ENCODE data around the gene ACVR1.

ACVR1 gene

DNA sequence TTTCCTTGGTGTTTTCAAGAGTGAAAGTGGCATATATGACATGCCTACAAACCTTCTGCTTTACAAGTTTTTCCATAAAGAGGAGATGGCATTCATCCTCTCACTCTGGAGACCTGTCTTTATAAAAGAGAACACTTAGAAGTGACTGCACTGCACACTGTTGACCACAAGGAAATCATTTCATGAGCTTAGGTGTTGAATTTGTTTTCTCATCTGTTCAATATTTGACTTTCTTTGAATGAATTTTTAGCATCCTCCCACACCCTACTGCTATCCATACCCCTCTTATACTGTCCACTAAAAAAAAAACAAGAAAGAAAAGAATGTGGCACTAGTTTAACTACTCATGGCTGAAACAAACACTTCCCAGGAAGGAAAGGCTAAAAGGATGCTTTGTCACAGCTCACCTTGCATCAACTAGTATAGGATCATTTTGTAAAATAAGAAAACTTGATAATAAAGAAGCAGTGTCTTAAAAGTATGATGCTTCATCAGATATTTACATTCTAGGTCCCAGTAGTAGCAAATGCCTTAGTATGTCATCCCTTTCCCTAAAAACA lies 83.0 kb downstream of the ACVR1 start:
- no peak for DNase-seq (ENCODE audit: low read depth in 2 of 2)

- no peak for DNase-seq (ENCODE audit: low read depth in 2 of 2)
Measured at GRCh38 chr2:157792335-157793052, 83.6 kb downstream of the ACVR1 start.

DNA sequence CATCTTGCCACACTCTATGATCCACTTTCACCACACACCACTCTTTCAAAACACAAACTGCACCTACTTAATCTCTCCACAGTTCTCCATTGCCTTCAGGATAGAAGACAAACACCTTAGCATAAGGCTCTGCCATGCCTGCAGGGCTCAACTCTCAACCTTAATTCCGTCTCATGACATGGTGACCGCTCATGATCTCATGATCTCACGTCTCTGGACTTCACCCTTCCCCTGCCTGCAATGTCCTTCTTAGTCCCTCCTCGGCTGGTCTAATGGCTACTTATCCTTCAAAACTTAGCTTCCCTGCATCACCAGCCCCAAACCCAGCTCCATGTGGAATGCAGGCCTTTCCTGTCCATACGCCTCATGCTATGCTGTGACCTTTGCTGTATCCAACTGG lies 85.3 kb downstream of the ACVR1 start:
- no peak for DNase-seq (ENCODE audit: low read depth in 2 of 2)

DNA sequence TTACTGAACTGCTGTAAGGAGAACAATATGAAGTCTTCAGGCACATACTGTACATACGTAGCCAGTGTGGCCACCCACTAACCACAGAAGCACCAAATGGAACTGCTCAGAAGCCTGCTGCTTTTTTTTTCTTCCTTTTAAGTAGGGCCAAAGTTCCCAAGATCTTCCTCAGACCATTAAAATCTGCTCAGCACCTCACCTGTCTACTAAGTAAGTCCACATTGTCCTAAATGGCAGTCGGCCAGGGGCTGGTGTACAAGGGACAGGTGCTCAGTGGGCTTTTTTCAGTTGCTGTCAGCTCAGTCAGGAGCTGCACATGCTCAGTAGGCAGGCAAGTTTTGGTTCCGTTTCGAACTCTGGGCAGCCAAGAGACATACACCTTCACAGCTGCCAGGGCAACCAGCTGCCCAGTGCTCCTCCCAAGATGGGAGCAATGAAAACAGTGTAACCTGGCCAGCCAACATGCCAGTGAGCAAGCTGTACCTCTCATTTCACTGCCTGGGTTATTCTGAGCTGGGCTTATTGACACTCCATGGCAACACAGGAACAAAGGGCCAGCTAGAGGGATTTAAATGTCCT lies 86.1 kb downstream of the ACVR1 start:
- no peak for DNase-seq (ENCODE audit: low read depth in 2 of 2)

DNA sequence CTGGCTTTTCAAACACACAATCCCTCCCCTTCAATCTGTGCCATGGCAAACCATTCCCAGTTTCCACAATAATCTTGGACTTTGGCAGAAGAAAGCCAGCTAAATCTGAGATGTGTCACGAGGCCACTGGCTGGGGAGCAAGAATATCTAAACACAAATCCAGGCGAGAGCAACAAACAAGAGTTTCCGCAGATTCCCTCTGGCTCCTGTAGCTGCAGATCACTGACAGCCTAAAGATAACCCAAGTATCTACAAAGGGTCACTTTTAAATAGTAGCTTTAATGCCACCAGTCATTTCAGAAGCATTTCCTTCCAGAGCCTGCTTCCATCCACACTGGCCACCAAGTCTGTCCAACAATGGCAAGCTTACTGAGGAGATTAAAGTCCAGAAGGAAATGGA lies 86.9 kb downstream of the ACVR1 start:
- DNase-seq (ENCODE audit: low read depth in 2 of 2): no peak

DNA sequence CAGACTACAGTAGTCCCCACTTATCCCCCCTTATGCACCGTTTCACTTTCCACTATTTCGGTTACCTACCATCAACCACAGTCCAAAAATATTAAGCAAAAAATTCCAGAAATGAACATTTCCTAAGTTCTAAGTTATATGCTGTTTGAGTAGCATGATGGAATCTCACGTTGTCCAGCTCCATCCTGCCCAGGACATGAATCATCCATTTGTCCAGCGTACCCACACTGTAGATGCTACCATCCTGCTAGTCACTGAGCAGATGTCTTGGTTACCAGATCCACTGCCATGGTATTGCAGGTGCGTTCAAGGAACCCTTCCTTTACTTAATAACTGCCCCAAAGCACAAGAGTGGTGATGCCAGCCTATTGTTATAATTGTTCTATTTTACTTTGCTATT lies 87.9 kb downstream of the ACVR1 start:
- no peak for DNase-seq (ENCODE audit: low read depth in 2 of 2)

- no peak for DNase-seq (ENCODE audit: low read depth in 2 of 2)
Measured at GRCh38 chr2:157787364-157787938, 88.7 kb downstream of the ACVR1 start.

GRCh38 chr2:157786663-157787363 lies 89.3 kb downstream of the ACVR1 start:
- no peak for DNase-seq (ENCODE audit: low read depth in 2 of 2)

- no peak for DNase-seq (ENCODE audit: low read depth in 2 of 2)
Measured at GRCh38 chr2:157785866-157786662, 90.1 kb downstream of the ACVR1 start.

- DNase-seq (ENCODE audit: low read depth in 2 of 2): no peak
Measured at GRCh38 chr2:157785200-157785599, 90.9 kb downstream of the ACVR1 start.

DNA sequence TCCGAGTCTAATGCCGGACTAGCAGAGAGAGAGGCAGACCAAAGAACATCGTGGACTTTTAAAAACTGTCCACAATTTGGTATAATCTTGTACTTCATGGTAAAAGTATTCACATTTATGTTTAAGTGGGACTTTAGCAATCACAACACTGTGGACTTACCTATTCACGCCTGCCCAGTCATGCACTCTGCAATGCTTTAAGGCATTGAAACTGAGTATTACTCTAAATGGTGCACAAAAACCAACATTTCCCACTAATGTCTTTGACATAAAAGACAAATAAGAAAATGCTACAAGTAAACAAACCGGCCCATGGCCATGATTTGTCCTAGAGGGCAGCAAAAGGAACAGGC lies 91.3 kb downstream of the ACVR1 start:
- DNase-seq (ENCODE audit: low read depth in 2 of 2): no peak

GRCh38 chr2:157784169-157784822 lies 91.8 kb downstream of the ACVR1 start:
- DNase-seq (ENCODE audit: low read depth in 2 of 2): no peak

DNA sequence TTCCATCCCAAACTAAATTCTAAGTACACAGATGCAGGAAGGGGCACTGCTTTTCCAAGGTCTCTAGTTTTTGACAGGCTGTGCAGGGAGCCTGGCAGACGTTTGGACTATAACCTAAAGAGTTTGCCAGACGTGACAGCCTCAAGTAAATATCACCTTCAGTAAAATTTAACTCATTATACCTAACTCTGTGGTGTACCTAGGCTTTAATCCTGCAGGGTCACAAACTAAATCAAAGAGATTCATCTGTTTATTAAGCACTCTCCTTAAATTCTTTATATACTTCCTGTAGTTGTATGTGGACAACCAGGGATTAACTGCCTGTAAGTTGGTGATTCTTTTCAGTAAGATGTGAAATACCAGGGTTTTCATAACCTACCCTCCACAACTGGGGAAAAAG lies 92.9 kb downstream of the ACVR1 start:
- DNase-seq (ENCODE audit: low read depth in 2 of 2): no peak

DNA sequence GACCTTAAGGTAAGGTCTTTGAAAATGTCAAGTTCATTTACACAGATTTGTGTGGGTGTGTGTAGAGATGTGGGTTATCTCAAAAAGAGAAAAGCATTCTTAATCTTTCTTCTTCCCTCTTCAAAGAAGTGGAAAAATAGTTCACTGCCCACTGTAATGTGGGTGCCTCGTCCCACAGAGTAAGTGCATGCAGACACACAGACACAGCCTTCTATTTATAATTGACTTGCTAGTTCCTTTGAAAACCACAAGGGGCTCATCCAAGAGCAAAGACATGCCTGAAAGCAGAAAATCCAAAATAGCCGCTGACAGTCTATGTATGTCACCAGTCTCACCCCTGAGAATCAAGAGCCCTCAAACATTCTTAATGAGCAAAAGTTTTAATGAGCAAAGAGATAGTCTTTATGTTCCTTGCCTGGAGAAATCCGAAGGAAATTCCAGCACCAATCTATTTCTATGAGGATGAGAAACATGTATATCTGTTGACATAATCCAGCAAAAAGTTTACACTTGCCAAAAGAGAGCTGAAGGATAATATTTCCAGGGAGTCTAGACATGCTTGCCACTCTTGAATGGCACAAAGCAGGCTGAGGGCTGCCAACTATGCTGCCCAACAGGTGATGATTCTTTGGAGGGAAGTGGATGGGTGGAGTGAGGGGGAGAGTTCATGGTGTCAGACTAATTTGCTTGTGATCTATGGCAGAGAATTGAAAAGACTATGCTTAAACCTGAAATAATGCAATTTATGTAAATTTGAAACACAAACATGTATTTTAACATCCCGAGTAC lies 93.9 kb downstream of the ACVR1 start:
- no peak for DNase-seq (ENCODE audit: low read depth in 2 of 2)

DNA sequence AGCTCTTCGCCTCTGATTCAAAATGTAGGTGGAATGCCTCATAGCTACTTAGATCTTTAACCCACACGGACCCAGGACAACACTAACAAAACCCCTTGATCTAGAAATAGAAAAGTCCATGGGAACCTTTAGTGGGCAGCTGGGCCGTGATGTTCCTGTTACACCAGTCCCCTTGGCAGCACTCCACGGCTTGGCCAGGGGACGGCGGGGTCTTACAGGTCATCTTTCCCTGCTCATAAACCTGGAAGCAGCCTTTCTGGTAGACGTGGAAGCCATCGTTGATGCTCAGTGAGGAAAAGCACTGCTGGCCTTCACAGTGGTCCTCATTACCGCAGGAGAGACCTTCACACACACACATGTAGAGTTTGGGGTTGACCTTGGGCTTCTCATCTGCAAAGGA lies 95.9 kb downstream of the ACVR1 start:
- no peak for DNase-seq (ENCODE audit: low read depth in 2 of 2)

- no peak for DNase-seq (ENCODE audit: low read depth in 2 of 2)
Measured at GRCh38 chr2:157779794-157780193, 96.3 kb downstream of the ACVR1 start.

- peak in 1 of 2 donors; percentile 39 for DNase-seq (ENCODE audit: low read depth in 2 of 2)
Measured at GRCh38 chr2:157777427-157777826, 98.7 kb downstream of the ACVR1 start.

DNA sequence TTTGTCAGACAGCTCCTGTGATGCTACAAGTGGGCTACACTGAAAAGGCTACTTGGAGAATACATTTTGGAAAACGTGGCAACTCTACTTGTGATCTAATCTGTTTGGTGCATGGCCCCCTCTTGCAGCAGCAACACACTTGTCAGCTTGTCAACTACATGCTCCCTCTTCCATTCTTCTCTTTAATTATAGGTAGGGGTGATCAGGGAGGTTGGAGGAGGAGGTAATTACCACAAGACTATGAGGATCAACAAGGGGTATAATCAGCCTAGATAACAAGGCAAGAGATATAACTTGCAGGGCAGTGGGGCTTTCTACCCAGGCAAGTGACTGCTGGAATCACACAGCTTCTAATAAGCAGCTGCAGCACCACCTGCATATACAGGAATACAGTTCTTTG lies 104.9 kb downstream of the ACVR1 start:
- no peak for DNase-seq (ENCODE audit: low read depth in 2 of 2)

DNA sequence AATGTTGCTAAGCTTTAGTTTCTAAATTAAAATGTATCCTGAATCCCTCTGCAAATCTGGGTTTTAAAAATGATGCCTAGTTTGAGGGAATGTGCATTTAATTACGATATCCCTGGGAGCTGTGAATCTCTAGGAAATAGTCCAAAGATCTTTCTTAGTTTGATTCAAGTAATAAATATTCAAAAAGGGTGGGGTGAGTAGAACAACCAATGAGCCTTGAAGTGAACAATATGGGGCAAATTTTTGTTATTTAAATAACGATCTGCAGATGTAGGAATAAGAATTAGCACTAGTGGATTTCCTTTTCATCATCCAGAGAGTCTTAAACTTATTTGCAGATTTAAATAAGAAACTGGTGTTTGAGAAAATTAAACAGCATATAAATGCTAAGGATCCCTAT lies 106.3 kb downstream of the ACVR1 start:
- DNase-seq (ENCODE audit: low read depth in 2 of 2): no peak

GRCh38 chr2:157764386-157764785 lies 111.7 kb downstream of the ACVR1 start:
- no peak for DNase-seq (ENCODE audit: low read depth in 2 of 2)

Measured in stimulated activated CD4-positive, alpha-beta T cell treated with anti-CD3 and anti-CD28 coated beads, Interleukin-15, amount 100 ng/mL, for 48 hours (primary cell).